ENCODE data around the gene MAP3K8.
"Not testable (repeated sequence)": the region's sequence is repeated elsewhere in the genome, so short reads cannot be mapped to it uniquely, and the experiment has no call there.

MAP3K8 gene

GRCh38 chr10:30434273-30435072 lies 489 bp downstream of the MAP3K8 start:
- H3K27me3 ChIP-seq (replicated peaks) = no peaks in the 10 kb centered on the region
- H3K36me3 ChIP-seq (replicated peaks) = no peaks in the 10 kb centered on the region
- peak overlapping the region; percentile 92 for H3K27ac ChIP-seq
- H3K4me3 ChIP-seq (ENCODE audit: low read depth, low read length) = peak overlapping the region; percentile 72
- in situ Hi-C loops (cut with HindIII; ENCODE audit: low pct_ligation_motif_present, low sequenced_read_pairs) = loop anchor here (25.0 kb wide), 1 partner anchor 103 kb away; no protein-coding TSS in a partner anchor
- TF ChIP-seq, protein P1, sequence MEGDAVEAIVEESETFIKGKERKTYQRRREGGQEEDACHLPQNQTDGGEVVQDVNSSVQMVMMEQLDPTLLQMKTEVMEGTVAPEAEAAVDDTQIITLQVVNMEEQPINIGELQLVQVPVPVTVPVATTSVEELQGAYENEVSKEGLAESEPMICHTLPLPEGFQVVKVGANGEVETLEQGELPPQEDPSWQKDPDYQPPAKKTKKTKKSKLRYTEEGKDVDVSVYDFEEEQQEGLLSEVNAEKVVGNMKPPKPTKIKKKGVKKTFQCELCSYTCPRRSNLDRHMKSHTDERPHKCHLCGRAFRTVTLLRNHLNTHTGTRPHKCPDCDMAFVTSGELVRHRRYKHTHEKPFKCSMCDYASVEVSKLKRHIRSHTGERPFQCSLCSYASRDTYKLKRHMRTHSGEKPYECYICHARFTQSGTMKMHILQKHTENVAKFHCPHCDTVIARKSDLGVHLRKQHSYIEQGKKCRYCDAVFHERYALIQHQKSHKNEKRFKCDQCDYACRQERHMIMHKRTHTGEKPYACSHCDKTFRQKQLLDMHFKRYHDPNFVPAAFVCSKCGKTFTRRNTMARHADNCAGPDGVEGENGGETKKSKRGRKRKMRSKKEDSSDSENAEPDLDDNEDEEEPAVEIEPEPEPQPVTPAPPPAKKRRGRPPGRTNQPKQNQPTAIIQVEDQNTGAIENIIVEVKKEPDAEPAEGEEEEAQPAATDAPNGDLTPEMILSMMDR (IDR thresholded peaks at IDR 0.05; ENCODE audit: low read depth, low read length, missing control alignments) = no peak
- DNase-seq = peak; percentile 61

DNA sequence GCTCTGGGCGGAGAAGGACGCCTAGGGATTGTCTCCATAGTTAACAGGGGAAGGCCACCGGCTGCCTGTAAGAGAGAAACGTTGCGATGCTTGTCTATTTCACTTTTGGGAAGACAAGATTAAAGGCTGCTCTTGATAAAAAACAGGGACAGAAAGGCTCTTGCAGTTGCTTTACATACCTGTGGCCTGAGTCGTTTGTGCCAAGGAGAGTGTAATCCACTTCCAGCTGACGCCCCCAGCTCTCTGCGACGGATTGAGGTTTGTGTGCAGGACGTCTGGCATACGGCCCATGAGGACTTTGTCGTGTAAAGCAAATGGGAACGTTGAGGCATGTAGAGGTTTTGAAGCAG lies 1.1 kb downstream of the MAP3K8 start:
- in situ Hi-C loops (cut with HindIII; ENCODE audit: low pct_ligation_motif_present, low sequenced_read_pairs) = loop anchor here (25.0 kb wide), 1 partner anchor 102 kb away; no protein-coding TSS in a partner anchor
- DNase-seq = peak; percentile 40
- H3K36me3 ChIP-seq (replicated peaks) = no peaks in the 10 kb centered on the region
- TF ChIP-seq, protein P1 (IDR thresholded peaks at IDR 0.05; ENCODE audit: low read depth, low read length, missing control alignments) = no peak
- H3K27ac ChIP-seq = peak overlapping the region; percentile 92
- H3K4me3 ChIP-seq (ENCODE audit: low read depth, low read length) = peak overlapping the region; percentile 72
- no peaks in the 10 kb centered on the region for H3K27me3 ChIP-seq (replicated peaks)

GRCh38 chr10:30435499-30436167 lies 1.6 kb downstream of the MAP3K8 start:
- not testable (repeated sequence) for H3K27me3 ChIP-seq (replicated peaks); H3K36me3 ChIP-seq (replicated peaks); DNase-seq
- peak overlapping the region; percentile 92 for H3K27ac ChIP-seq
- in situ Hi-C loops (cut with HindIII; ENCODE audit: low pct_ligation_motif_present, low sequenced_read_pairs) = loop anchor here (25.0 kb wide), 1 partner anchor 102 kb away; no protein-coding TSS in a partner anchor
- H3K4me3 ChIP-seq (ENCODE audit: low read depth, low read length) = peak overlapping the region; percentile 72

- in situ Hi-C loops (cut with HindIII; ENCODE audit: low pct_ligation_motif_present, low sequenced_read_pairs) = loop anchor here (25.0 kb wide), 1 partner anchor 101 kb away; no protein-coding TSS in a partner anchor
- TF ChIP-seq, protein P1 (IDR thresholded peaks at IDR 0.05; ENCODE audit: low read depth, low read length, missing control alignments) = no peak
- H3K27me3 ChIP-seq (replicated peaks) = no peaks in the 10 kb centered on the region
- H3K36me3 ChIP-seq (replicated peaks) = peaks cover 2% of the 10 kb centered on the region
- no peak overlapping the region for H3K4me3 ChIP-seq (ENCODE audit: low read depth, low read length)
- peak overlapping the region; percentile 92 for H3K27ac ChIP-seq
- peak; percentile 68 for DNase-seq
These were observed 2.2 kb downstream of the MAP3K8 start for GRCh38 chr10:30436191-30436611.

DNA sequence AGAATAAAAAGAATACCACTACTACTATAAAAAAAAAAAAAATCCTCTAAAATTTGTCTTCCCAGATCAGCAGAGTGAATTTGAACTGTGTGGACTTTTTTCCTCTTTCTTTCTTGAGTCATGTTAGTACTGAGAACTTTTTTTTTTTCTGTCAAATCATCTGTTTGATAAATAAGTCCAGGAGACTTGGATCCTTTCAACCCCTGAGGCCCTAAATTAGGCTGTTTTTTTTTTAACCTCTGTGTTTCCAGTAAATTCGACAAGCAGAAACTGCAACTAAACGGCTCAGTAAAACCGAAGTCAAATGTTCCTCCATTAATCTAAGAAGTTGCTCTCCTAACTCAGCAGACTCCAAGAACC lies 2.7 kb downstream of the MAP3K8 start:
- Histone ChIP-seq H3K4me3 (ENCODE audit: low read depth, low read length) (no peak overlapping the region), H3K27me3 (replicated peaks) (no peaks in the 10 kb centered on the region), H3K27ac (peak overlapping the region; percentile 92), H3K36me3 (replicated peaks) (peaks cover 2% of the 10 kb centered on the region)
- no peak for DNase-seq
- TF ChIP-seq, protein P1 (IDR thresholded peaks at IDR 0.05; ENCODE audit: low read depth, low read length, missing control alignments) = no peak
- in situ Hi-C loops (cut with HindIII; ENCODE audit: low pct_ligation_motif_present, low sequenced_read_pairs) = loop anchor here (25.0 kb wide), 1 partner anchor 101 kb away; no protein-coding TSS in a partner anchor

Data from brain microvascular endothelial cell (primary cell).